Fibroblast of lung (primary cell): Measurements from ENCODE around the gene GXYLT1.

Experiments used
- CTCF ChIP-seq, 2 donors: IDR thresholded peaks in 1 of 2; conservative IDR thresholded peaks in 1 of 2; 1 replicate in 1 of 2; 2 replicates in 1 of 2; pipeline ENCODE4 v1.5.1; 2011 to 2012; ENCODE audit warnings: low read length in 2 of 2, control low read depth in 1 of 2, inconsistent platforms in 1 of 2, low read depth in 1 of 2, mild to moderate bottlenecking in 1 of 2
- EZH2 ChIP-seq: IDR thresholded peaks from 2 replicates; pipeline ENCODE4 v1.5.1; 2012; ENCODE audit warnings: low read length, control low read depth, mild to moderate bottlenecking; ENCODE audit errors: missing control alignments

GRCh38 chr12:42039577-42039976 lies 105.1 kb downstream of the GXYLT1 start:
- TF ChIP-seq EZH2: no peak
- TF ChIP-seq CTCF (conservative IDR thresholded peaks at IDR 0.05 in 1 of 2, IDR thresholded peaks at IDR 0.05 in 1 of 2; ENCODE audit: low read depth in 1 of 2, low read length in 2 of 2): no peak
